Hematopoietic multipotent progenitor cell treated with erythropoietin and hydrocortisone succinate and interleukin-3 and kit ligand, for 15 days (in vitro differentiated cells): ENCODE measurements around the gene NLGN4X.

Source experiments
- DNase-seq: peaks from one replicate; pipeline ENCODE4 v3.0.0-alpha.2; 2015; ENCODE audit warnings: low spot score

Gene NLGN4X

GRCh38 chrX:6151971-6152370 is 76.7 kb downstream of the NLGN4X start:
- DNase-seq = no peak

- DNase-seq = no peak
These were observed 79.4 kb downstream of the NLGN4X start for GRCh38 chrX:6149060-6149872.

- no peak for DNase-seq
These were observed 94.4 kb downstream of the NLGN4X start for GRCh38 chrX:6134255-6134654.

GRCh38 chrX:6132970-6133369 is 95.7 kb downstream of the NLGN4X start:
- DNase-seq = no peak

GRCh38 chrX:6131287-6131686 is 97.4 kb downstream of the NLGN4X start:
- no peak for DNase-seq

GRCh38 chrX:6129195-6129594 is 99.5 kb downstream of the NLGN4X start:
- DNase-seq = no peak

- no peak for DNase-seq
These were observed 108.3 kb downstream of the NLGN4X start for GRCh38 chrX:6120329-6120728.

GRCh38 chrX:6095469-6095868 is 133.2 kb downstream of the NLGN4X start:
- DNase-seq = no peak

GRCh38 chrX:6074532-6074931 is 154.1 kb downstream of the NLGN4X start:
- DNase-seq = no peak

- DNase-seq = no peak
These were observed 156.9 kb downstream of the NLGN4X start for GRCh38 chrX:6071731-6072130.

GRCh38 chrX:6067600-6067999 is 161.1 kb downstream of the NLGN4X start:
- no peak for DNase-seq

- no peak for DNase-seq
These were observed 175.5 kb downstream of the NLGN4X start for GRCh38 chrX:6053141-6053540.

GRCh38 chrX:6052111-6052745 is 176.4 kb downstream of the NLGN4X start:
- no peak for DNase-seq

- no peak for DNase-seq
These were observed 179.5 kb downstream of the NLGN4X start for GRCh38 chrX:6049132-6049531.

- no peak for DNase-seq
These were observed 187.0 kb downstream of the NLGN4X start for GRCh38 chrX:6041630-6042029.

GRCh38 chrX:6029014-6029413 is 199.7 kb downstream of the NLGN4X start:
- no peak for DNase-seq

- no peak for DNase-seq
These were observed 201.7 kb downstream of the NLGN4X start for GRCh38 chrX:6026980-6027379.

- no peak for DNase-seq
These were observed 202.2 kb downstream of the NLGN4X start for GRCh38 chrX:6026429-6026828.

GRCh38 chrX:6024204-6024603 is 204.5 kb downstream of the NLGN4X start:
- DNase-seq = no peak

GRCh38 chrX:6021316-6022091 is 207.2 kb downstream of the NLGN4X start:
- no peak for DNase-seq

- no peak for DNase-seq
These were observed 209.6 kb downstream of the NLGN4X start for GRCh38 chrX:6019076-6019475.

GRCh38 chrX:6015423-6015822 is 213.2 kb downstream of the NLGN4X start:
- no peak for DNase-seq

GRCh38 chrX:6012357-6012756 is 216.3 kb downstream of the NLGN4X start:
- DNase-seq = no peak
